ENCODE measurements around the gene FLACC1. TPM values are rescaled to one million over a fixed set of nuclear protein-coding genes. Genes with fewer than 3 reads are reported as not detected.

Gene FLACC1
- total and polyA plus RNA-seq, 2 donors (not counting 1 experiment from before 2014, with no cell fraction given), result 1.5 to 5.0 TPM

- Histone ChIP-seq H3K4me3 (ENCODE audit: control extremely low read depth in 1 of 5, extremely low read depth in 1 of 5, insufficient read depth in 1 of 5, low read depth in 2 of 5, low read length in 4 of 5) (no peak overlapping the region), H3K79me2 (ENCODE audit: control insufficient read depth, insufficient read depth, low read length) (peaks cover 96% of the 10 kb centered on the region), H4K20me1 (ENCODE audit: control insufficient read depth, insufficient read depth, low read length, poor library complexity, severe bottlenecking) (peaks cover 47% of the 10 kb centered on the region), H3K36me3 (replicated peaks in 1 of 2; ENCODE audit: control extremely low read depth in 1 of 2, control insufficient read depth in 1 of 2, extremely low read depth in 1 of 2, insufficient read depth in 2 of 2, low read length in 1 of 2) (peaks cover 12 to 37% of the 10 kb centered on the region in 2 experiments), H3K4me2 (replicated peaks; ENCODE audit: low read depth, low read length, poor library complexity, severe bottlenecking) (peak overlapping the region; percentile 87), H3K9me3 (ENCODE audit: control extremely low read depth in 1 of 3, control insufficient read depth in 2 of 3, insufficient read depth in 1 of 3, low read length in 2 of 3) (no peaks in the 10 kb centered on the region), H3K4me1 (ENCODE audit: control insufficient read depth in 2 of 2, insufficient read depth in 2 of 2, low read length in 2 of 2) (peaks cover 43 to 45% of the 10 kb centered on the region in 2 donors), H3K9ac (ENCODE audit: low read length) (no peak overlapping the region), H2AFZ (ENCODE audit: insufficient read depth, low read depth, low read length, poor library complexity, severe bottlenecking) (no peak overlapping the region), H3K27me3 (replicated peaks in 1 of 4; ENCODE audit: control extremely low read depth in 1 of 4, control insufficient read depth in 3 of 4, insufficient read depth in 4 of 4, low read length in 3 of 4) (no peaks in the 10 kb centered on the region), H3K27ac (ENCODE audit: low read length in 2 of 2) (peak overlapping the region in 1 of 2 donors; percentile 37)
- H3K4me1 Mint-ChIP-seq, result peaks cover 69% of the 10 kb centered on the region
- H3K27ac Mint-ChIP-seq, result peak overlapping the region; percentile 67
- peak overlapping the region; percentile 46 for H3K4me3 Mint-ChIP-seq
- 36% methylated on average over 3 of the region's 7 CpGs for WGBS (ENCODE audit: insufficient coverage)
- TF ChIP-seq CTCF (IDR thresholded peaks at IDR 0.05) (no peak), EZH2 (IDR thresholded peaks at IDR 0.05; ENCODE audit: borderline replicate concordance, insufficient read depth, low read depth, low read length, poor library complexity, severe bottlenecking) (no peak)
- POLR2A ChIA-PET, result no interaction called here
- H3K9me3 Mint-ChIP-seq (ENCODE audit: insufficient read depth), result no peaks in the 10 kb centered on the region
- H3K27me3 Mint-ChIP-seq, result no peaks in the 10 kb centered on the region
- CTCF ChIA-PET, result interaction anchor here (0.6 to 10.9 kb wide), 12 partner anchors 13 to 944 kb away, joined by 3 to 123 read pairs (median 4); no protein-coding TSS in a partner anchor
- no peak for DNase-seq
- no peak for ATAC-seq (ENCODE audit: low read depth)
- intact Hi-C loops (cut with micrococcal nuclease), result loop anchor here (5.0 kb wide), 1 partner anchor 378 kb away; the partner anchor contains the start of gene TMEM237
Observed at GRCh38 chr2:201264472-201265173, 92.5 kb downstream of the FLACC1 start.

DNA sequence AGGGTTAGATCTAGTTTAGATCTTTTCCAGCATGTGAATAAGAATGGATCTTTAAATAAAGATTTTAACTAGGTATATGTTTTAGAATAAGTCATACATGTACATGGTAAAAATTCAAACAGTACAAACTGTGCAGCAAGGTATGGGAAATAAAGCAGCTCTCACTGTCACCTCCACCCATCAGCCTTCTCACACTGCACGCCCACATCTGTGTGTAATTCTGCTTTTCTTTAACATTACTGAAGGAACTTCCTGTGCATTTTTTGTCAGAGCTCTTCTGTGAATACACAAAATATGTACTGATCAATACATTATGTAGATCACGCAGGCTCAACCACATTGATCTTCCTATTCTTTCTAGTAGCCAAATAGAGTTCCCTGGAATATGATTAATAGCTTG is 93.4 kb downstream of the FLACC1 start:
- Mint-ChIP-seq H3K27ac (peak overlapping the region; percentile 37), H3K27me3 (no peaks in the 10 kb centered on the region), H3K9me3 (ENCODE audit: insufficient read depth) (no peaks in the 10 kb centered on the region), H3K4me1 (peaks cover 73% of the 10 kb centered on the region), H3K4me3 (peak overlapping the region; percentile 46)
- Histone ChIP-seq H3K4me2 (replicated peaks; ENCODE audit: low read depth, low read length, poor library complexity, severe bottlenecking) (peak overlapping the region; percentile 87), H3K4me1 (ENCODE audit: control insufficient read depth in 2 of 2, insufficient read depth in 2 of 2, low read length in 2 of 2) (peaks cover 51 to 53% of the 10 kb centered on the region in 2 donors), H3K9ac (ENCODE audit: low read length) (no peak overlapping the region), H3K36me3 (replicated peaks in 1 of 2; ENCODE audit: control extremely low read depth in 1 of 2, control insufficient read depth in 1 of 2, extremely low read depth in 1 of 2, insufficient read depth in 2 of 2, low read length in 1 of 2) (peaks cover 12 to 29% of the 10 kb centered on the region in 2 experiments), H4K20me1 (ENCODE audit: control insufficient read depth, insufficient read depth, low read length, poor library complexity, severe bottlenecking) (peaks cover 39% of the 10 kb centered on the region), H3K4me3 (ENCODE audit: control extremely low read depth in 1 of 5, extremely low read depth in 1 of 5, insufficient read depth in 1 of 5, low read depth in 2 of 5, low read length in 4 of 5) (no peak overlapping the region), H3K27ac (ENCODE audit: low read length in 2 of 2) (peak overlapping the region in 1 of 2 donors; percentile 37), H2AFZ (ENCODE audit: insufficient read depth, low read depth, low read length, poor library complexity, severe bottlenecking) (no peak overlapping the region), H3K79me2 (ENCODE audit: control insufficient read depth, insufficient read depth, low read length) (peaks cover 94% of the 10 kb centered on the region), H3K27me3 (replicated peaks in 1 of 4; ENCODE audit: control extremely low read depth in 1 of 4, control insufficient read depth in 3 of 4, insufficient read depth in 4 of 4, low read length in 3 of 4) (no peaks in the 10 kb centered on the region), H3K9me3 (ENCODE audit: control extremely low read depth in 1 of 3, control insufficient read depth in 2 of 3, insufficient read depth in 1 of 3, low read length in 2 of 3) (no peaks in the 10 kb centered on the region)
- TF ChIP-seq EZH2 (IDR thresholded peaks at IDR 0.05; ENCODE audit: borderline replicate concordance, insufficient read depth, low read depth, low read length, poor library complexity, severe bottlenecking) (no peak), CTCF (IDR thresholded peaks at IDR 0.05) (no peak)
- ChIA-PET CTCF (interaction anchor here (0.6 to 10.9 kb wide), 5 partner anchors 12 to 945 kb away, joined by 3 to 123 read pairs (median 10); no protein-coding TSS in a partner anchor), POLR2A (no interaction called here)
- DNase-seq, result no peak
- intact Hi-C loops (cut with micrococcal nuclease), result loop anchor here (5.0 kb wide), 1 partner anchor 379 kb away; the partner anchor contains the start of gene TMEM237
- WGBS (ENCODE audit: insufficient coverage), result 0% methylated on average over 1 of the region's 2 CpGs
- no peak for ATAC-seq (ENCODE audit: low read depth)

Measured in B cell (primary cell).